KBM-7 (cell line): Measurements from ENCODE around the gene GZMH.
"Not testable (repeated sequence)": the region's sequence is repeated elsewhere in the genome, so short reads cannot be mapped to it uniquely, and the experiment has no call there.

Experiments used
- DNase-seq: peaks from one replicate; pipeline ENCODE4 v3.0.0-alpha.2; 2015
- in situ Hi-C: fragments of 300-500 bp; cut with MboI; formaldehyde crosslinking; loops from 2 replicates; pipeline ENCODE4 v1.14.3; 2020; ENCODE audit warnings: low sequenced_read_pairs, low pct_unique_long_range_greater_than_20kb, mixed read lengths

Gene GZMH, protein sequence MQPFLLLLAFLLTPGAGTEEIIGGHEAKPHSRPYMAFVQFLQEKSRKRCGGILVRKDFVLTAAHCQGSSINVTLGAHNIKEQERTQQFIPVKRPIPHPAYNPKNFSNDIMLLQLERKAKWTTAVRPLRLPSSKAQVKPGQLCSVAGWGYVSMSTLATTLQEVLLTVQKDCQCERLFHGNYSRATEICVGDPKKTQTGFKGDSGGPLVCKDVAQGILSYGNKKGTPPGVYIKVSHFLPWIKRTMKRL

DNA sequence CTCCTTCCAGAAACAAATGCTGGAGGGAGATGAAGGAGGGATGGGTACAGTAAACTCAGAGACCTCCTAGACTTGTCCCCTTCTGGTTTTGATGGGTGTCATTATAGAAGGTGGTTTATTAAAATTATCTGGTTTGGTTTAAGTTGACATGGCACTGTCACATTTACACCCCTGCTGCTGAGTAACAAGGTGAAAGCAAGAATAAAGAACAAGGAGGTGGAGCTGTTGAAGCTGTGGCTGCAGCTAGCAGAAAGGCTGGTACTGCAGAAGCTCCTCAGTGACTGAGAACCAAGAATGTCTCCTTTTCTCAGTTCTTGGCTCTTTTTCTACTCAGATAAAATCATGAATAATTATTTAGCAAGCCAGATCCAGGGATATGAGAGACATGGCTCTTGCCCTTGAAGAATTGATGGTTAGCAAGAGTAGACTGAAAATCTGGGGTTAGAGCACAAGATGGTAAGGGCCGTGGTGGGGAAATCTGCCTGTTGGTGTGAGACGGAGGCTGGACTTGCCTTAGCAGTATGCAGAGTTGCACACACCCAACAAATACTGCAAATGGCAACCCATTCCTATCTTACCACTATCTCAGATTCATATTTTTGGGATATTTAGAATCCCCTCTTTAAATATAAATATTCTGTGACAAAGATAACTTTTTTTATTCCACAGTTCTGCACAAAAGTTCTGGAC, at the start of gene GZMH:
Gene GZMH (minus strand): TSS at position 31 of the 690 bp plus-strand sequence. CDS start 72 bp downstream, outside the sequence.
- in situ Hi-C loops, result no loop called here
- no peak for DNase-seq

DNA sequence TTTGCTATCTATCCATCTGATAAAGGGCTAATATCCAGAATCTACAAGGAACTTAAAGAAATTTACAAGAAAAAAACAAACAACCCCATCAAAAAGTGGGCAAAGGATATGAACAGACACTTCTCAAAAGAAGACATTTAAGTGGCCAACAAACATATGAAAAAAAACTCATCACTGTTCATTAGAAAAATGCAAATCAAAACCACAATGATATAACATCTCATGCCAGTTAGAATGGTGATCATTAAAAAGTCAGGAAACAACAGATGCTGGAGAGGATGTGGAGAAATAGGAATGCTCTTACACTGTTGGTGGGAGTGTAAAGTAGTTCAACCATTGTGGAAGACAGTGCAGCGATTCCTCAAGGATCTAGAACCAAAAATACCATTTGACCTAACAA, 38.9 kb upstream of the GZMH start:
- DNase-seq, in situ Hi-C loops: not testable (repeated sequence)

DNA sequence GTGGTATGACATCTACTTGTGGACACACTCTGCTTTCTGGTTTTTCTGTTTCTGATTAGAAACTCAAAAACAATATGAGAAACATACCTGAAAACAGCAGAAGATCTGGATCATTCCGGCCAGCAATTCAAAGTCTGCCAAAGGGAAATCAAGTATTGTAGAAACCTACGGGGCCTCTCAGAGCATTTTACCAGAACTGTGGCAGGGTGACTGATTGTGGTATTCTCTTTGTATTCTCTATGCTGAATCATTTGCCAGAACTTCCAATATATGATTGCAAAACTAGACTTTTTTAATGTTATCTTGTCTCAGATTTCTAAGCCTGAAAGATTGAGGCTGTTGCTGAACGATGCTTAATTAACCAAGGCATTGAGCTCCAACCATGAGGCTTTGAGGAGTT, 30.4 kb upstream of the GZMH start:
- no peak for DNase-seq
- in situ Hi-C loops, result no loop called here

DNA sequence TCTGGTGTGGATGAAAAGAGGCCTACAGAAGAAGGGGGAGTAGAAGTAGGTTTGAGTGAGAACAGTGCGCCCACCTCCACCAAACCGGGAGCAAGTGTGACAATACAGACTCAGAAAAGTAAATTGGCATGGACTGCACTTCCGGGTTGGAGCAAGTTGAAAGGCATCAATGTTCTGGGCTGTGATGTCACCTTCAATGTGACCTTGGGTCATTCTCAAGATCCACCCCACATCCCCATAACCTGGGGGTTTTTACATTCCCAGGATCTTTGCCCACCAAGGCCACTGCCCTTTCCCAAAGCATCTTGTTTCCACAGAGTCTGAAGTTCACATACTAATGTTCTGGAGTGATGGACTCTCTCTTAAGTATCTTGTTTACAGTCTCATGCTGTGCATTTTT, 29.8 kb upstream of the GZMH start:
- in situ Hi-C loops, result no loop called here
- no peak for DNase-seq

DNA sequence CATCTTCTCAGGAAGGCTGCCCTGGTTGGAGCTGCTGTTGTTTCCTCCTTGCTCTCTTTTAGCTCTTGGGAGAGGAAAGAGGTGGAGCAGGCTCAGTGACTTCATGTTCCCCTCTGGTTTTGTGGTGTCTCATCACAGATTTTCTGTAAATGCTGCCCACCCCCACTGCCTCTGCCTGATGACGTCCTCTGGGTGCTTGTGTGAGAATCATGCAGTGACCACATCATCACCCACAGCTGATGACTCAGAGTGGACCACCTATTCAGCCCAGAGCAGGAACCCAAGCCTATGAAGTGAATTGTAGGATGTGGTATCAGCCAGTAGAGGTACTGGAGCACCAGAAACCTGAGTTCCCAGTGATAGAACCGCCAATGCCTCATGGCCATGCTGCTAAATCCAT, 24.7 kb upstream of the GZMH start, which contains the start of gene GZMB:
Gene GZMB (minus strand): TSS at position 33 of the 400 bp plus-strand sequence. CDS start 30 bp downstream, at position 3.
- in situ Hi-C loops, result no loop called here
- no peak for DNase-seq

GRCh38 chr14:24633353-24633752, 23.9 kb upstream of the GZMH start:
- in situ Hi-C loops, result no loop called here
- no peak for DNase-seq

DNA sequence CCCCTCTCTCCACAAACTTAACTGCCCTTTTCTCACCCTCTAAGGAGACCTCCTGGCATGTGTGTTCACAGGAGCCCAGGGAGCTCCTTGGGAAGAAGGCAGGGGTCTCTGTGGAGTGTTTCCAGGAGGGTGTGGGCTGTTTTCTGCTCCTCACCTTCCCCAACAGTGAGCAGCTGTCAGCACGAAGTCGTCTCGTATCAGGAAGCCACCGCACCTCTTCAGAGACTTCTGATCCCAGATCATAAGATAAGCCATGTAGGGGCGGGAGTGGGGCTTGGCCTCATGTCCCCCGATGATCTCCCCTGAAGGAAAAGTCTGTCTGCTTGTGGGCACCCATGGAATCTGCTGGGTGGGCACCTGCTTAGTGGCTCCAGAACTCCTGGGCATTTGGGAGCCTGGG, 23.3 kb upstream of the GZMH start:
- no peak for DNase-seq
- in situ Hi-C loops, result no loop called here

DNA sequence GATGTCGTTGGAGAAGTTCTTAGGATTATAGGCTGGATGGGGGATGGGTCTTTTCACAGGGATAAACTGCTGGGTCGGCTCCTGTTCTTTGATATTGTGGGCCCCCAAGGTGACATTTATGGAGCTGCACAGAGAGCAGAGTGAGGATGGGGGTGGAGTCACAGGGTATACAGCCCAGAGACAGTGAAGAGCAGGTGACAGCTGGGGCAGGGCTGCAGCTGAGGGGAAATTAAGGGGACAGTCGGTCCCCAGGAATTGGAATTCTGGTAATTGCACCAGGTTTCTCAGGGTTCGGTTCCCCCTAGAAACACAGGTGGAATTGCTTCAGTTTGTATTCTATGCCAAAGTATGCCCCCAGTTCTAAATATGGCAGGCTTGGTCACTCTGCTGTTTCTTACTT, 22.9 kb upstream of the GZMH start:
- no peak for DNase-seq
- in situ Hi-C loops, result no loop called here

- in situ Hi-C loops, result no loop called here
Observed at GRCh38 chr14:24631749-24632335, 22.4 kb upstream of the GZMH start.

GRCh38 chr14:24630872-24631477, 21.5 kb upstream of the GZMH start:
- DNase-seq, result no peak
- in situ Hi-C loops, result no loop called here

More at GRCh38 chr14:24631749-24632335, 22.4 kb upstream of the GZMH start:
- DNase-seq, result no peak

DNA sequence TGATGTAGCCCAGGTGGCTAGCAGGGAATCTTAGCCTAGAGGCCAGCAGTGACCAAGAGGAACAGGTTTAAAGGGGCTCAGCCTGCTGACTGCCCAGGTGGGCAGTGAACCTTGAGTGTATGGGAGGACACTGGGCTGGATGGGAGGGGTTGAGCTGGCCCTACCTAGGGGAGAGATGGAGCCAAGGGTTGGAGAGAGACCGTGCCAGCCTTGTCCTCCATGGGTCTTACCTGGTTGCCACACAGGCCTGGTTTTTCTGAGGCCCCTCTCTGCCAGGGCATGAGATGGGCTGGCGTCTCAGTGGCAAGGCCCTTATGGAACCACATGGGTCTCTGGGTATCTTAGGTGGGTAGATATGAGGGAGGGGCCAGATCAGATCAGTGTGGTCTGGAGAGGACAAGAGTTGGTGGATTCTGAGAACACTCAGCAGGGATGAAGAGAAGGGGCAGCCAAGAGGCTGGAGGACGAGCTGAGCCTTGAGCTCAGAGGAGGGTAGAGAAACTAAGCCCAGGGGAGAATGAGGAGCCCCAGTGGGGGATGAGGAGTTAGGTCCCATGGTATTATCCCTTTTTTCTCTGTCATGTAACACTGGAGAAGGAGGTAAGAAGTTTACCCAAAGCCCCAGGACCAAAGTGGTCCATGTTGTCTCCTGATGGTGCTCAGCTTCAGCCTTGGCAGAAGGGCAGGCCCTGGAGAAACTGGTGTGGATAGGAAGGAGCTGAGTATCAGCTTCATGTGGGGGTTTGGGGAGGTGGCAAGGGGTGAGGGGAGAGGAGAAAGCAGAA, 20.8 kb upstream of the GZMH start:
- DNase-seq, result no peak
- in situ Hi-C loops, result no loop called here

DNA sequence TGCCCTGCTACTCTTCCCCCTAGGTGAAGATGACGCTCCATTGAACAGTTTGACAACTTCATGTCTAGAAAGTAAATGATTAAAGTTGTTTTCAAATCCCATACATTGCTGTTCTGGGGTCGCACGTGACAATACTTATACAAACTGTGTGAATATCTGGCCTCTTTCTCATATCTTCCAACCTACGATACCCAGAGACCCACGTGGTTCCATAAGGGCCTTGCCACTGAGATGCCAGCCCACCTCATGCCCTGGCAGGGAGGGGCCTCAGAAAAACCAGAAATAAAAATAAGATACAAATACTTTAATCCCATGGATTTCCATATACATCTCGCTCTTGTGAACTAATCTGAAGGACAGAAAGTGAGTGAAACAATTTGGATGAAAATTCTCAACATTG, 20.0 kb upstream of the GZMH start:
- in situ Hi-C loops, result no loop called here
- no peak for DNase-seq

- in situ Hi-C loops, result no loop called here
- no peak for DNase-seq
Observed at GRCh38 chr14:24613747-24614146, 4.3 kb upstream of the GZMH start.

DNA sequence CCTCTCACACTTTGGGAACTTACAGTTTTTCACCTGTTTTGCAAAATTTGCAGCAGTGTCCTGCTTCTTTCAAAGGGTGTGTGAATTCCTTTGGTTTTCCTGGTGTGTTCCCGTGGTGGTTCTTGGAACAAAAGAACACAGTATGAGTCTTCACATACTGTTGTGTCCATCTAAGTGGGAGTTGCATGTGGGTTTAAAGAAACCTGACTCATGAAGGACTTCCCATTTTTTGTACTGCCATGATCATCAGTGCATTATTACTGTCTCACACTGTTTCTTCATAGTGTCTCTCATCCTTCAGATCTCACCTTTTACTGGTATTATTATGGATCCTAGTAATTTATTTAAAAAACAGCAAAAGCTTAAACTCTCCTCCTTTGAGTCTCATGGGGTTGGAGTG, 3.8 kb upstream of the GZMH start:
- in situ Hi-C loops, result no loop called here
- DNase-seq, result no peak

GRCh38 chr14:24612196-24612595, 2.7 kb upstream of the GZMH start:
- in situ Hi-C loops, result no loop called here
- DNase-seq, result no peak

GRCh38 chr14:24607635-24608514, 1.6 kb downstream of the GZMH start:
- DNase-seq, result no peak
- in situ Hi-C loops, result no loop called here

GRCh38 chr14:24607081-24607480, 2.4 kb downstream of the GZMH start:
- DNase-seq, result no peak
- in situ Hi-C loops, result no loop called here

GRCh38 chr14:24606297-24606696, 3.2 kb downstream of the GZMH start:
- DNase-seq, result no peak
- in situ Hi-C loops, result no loop called here
